Central memory CD4-positive, alpha-beta T cell (primary cell): Measurements from ENCODE around the gene IL27RA.

ENCODE experiments used
- DNase-seq: peaks from one replicate; pipeline ENCODE4 v3.0.0; 2022

IL27RA gene

GRCh38 chr19:14059652-14060155 lies 28.1 kb downstream of the IL27RA start:
- DNase-seq = no peak

- no peak for DNase-seq
These were observed 29.7 kb downstream of the IL27RA start for GRCh38 chr19:14061081-14061749.

DNA sequence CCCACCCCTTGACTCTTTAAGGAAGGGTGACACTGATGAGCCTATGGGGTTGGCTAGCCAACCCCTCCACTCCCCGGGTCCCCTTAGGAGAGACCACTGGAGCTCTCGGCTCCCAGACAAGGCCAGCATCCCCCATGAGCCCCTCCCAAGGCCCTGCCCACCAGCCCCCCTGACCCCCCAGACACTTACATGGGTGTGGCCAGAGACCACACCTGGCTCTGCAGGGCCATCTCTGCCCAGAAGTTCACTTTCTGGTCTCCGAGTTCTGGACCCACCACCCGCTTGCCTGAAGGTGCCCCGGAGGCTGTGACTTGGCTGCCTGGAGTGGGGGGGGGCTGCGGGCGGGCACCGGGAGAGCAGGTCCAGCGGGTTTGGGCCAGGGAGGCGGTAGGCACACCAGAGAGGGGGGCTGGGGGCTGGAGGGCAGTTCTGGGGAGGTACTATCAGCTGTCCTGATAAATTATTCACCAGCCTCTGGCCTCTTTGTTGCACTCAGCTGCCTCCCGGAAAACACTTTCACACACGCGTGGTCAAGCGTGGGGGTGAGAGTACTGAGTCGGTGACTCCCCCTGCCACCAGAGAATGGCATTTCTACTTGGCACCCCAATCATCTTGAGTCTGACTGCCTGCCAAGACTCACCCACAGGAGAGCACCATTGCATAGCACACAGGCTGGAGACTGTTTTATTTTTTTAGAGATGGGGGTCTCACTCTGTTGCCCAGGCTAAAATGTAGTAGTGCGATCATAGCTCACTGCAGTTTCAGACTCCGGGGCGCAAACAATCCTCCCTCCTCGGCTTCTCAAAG lies 30.4 kb downstream of the IL27RA start, which contains the start of gene PALM3:
PALM3 (minus strand) TSS at position 326 of the 807 bp plus-strand sequence; CDS start at position 230, 96 bp downstream.
- no peak for DNase-seq

DNA sequence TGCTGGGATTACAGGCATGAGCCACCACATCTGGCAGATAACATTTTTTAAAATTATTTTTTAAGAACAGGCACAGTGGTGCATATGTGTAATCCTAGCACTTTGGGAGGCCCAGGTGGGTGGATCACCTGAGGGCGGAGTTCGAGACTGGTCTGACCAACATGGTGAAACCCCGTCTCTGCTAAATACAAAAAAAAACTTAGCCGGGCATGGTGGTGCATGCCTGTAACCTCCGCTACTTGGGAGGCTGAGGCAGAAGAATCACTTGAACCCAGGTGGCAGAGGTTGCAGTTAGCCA lies 30.9 kb downstream of the IL27RA start:
- no peak for DNase-seq

- DNase-seq = no peak
These were observed 31.5 kb downstream of the IL27RA start for GRCh38 chr19:14063105-14063504.

DNA sequence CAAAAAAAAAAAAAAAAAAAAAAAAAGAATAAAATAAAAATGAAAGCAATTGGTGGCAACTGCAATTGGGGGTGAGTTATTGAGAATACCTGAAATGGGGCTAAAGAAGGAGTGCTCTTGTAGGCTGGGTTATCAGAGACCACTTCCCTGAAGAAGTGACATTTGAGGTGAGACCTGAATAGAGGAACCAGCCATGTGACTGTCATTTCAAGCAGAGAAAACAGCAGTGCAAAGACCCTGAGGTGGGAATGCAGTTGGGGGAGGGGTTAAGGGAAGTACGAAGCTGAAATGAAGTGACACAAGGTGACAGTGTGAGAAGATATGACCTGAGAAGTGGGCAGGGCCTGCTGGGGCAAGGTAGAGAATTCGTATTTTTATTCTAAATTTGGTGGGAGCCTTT lies 34.6 kb downstream of the IL27RA start:
- DNase-seq = no peak

DNA sequence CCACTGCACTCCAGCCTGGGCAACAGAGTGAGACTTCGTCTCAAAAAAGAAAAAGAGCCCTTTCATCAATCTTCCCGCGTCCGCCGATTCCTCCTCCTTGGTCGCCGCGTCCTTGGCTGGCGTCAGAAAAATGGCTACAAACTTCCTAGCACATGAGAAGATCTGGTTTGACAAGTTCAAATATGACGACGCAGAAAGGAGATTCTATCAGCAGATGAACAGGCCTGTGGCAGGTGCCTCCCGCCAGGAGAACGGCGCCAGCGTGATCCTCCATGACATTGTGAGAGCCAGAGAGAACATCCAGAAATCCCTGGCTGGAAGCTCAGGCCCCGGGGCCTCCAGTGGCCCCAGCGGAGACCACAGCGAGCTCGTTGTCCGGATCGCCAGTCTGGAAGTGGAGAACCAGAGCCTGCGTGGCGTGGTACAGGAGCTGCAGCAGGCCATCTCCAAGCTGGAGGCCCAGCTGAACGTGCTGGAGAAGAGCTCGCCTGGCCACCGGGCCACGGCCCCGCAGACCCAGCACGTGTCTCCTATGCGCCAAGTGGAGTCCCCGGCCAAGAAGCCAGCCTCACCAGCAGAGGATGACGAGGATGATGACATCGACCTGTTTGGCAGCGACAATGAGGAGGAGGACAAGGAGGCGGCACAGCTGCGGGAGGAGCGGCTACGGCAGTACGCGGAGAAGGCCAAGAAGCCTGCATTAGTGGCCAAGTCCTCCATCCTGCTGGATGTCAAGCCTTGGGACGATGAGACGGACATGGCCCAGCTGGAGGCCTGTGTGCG lies 38.9 kb downstream of the IL27RA start:
- no peak for DNase-seq

DNA sequence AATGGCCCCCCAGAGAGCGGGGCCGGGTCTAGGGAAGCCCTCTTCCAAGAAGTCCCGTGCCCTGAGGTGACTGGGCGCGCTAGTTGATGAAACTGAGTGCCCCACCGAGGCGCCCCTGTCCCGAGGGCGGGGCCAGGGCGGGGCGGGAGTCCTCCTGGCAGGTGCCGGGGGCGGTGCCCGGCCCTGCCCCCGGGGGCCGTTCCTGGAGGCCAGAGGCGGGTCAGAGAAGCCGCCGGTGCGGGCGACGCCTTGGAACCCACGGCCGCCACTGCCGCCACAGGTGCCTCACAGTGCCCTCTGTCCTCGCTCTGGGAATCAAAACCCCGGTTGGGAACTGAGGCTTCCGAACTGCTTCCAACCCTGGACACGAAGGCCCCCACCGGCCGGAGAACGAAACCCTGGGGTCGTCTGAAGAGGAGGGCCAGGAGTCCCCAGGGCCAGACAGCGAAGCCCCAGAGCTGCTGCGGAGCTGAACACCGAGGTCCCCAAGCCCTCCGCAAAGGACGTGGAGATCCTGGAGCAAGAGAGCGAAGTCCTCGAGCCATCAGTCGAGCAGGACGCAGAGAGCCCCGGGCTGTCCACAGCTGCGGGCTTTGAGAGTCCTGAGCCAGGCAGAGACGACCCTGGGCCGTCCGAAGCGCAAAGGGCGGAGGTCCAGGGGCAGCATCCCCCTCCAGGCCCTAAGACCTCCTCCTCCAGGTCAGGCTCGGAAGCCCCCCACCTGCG lies 41.1 kb downstream of the IL27RA start, which contains the start of gene MISP3:
MISP3 (plus strand) TSS at position 252 of the 726 bp plus-strand sequence. CDS start 524 bp downstream, outside the sequence.
- DNase-seq = no peak

- DNase-seq = peak; percentile 79
These were observed 41.8 kb downstream of the IL27RA start for GRCh38 chr19:14073261-14073924.

- no peak for DNase-seq
These were observed 42.6 kb downstream of the IL27RA start for GRCh38 chr19:14073925-14074838.

DNA sequence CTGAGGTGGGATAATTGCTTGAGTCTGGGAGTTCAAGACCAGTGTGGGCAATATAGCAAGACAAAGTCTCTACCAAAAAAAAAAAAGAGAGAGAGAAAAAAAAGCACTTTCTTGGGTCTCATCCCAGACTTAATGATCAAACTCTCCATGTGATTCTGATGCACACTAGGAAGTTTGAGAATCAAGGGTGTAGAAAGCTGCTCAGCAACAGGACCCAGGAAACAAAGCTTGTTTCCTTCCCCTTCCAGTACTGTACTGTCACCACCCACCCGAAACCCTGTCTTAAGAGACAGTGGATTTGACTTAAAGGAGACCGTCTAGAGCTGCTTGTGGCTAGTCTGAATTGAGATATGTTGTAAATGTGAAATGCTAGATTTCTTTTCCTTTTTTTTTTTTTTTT lies 46.8 kb downstream of the IL27RA start:
- no peak for DNase-seq

- peak; percentile 99 for DNase-seq
These were observed 49.6 kb downstream of the IL27RA start for GRCh38 chr19:14080887-14081796.

GRCh38 chr19:14081797-14082674 lies 50.5 kb downstream of the IL27RA start:
- DNase-seq = peak; percentile 36

DNA sequence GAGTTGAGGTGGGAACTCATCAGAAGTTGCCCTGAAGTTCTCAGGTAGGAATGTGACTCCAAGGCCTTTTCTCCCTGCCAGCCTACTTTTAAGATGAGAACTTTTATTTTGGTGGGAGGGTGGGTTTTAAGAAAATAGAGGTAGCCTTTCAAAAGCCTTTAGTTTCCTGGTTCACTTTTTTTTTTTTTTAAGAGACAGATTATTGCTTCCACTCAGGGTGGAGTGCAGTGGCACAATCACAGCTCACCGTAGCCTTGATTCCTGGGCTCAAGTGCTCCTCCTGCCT lies 51.1 kb downstream of the IL27RA start:
- no peak for DNase-seq

DNA sequence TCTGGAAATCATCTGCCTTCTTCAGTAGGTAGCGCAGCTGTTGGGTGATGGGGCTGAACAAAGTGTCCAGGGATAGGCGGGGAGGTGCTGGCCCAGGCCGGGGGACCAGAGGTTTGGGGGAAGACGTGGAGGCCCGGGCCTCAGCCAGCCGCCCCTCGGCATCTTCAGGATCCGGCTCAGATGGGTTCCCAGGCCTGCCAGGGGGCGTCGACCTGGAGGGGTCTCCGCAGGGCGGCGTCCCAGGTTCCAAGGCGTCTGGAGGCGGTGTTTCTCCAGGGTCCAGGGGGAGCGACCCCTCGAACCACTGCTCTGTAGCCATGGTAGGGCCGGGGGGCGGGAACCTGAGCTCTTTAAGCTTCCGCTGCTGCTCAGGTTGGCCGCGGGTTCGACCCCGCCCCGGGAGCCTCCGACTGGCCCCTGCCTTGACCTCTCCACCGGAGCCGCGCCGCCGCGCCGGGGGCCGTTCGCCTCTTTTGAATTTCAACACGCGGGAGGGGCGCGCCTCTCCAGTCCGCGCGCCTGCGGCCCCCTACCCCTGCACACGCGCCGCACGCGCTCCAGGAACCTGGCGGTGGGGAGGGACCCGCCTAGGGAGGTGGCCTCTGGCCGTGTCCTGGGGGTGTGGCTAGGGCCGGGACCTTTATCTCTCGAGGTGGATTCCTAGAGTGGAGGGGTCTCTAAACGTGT lies 53.9 kb downstream of the IL27RA start, which contains the start of gene C19orf67:
C19orf67 (minus strand) TSS at position 475 of the 687 bp plus-strand sequence; CDS start at position 319, 156 bp downstream.
- DNase-seq = no peak

GRCh38 chr19:14086098-14086497 lies 54.5 kb downstream of the IL27RA start:
- no peak for DNase-seq

- DNase-seq = no peak
These were observed 57.3 kb downstream of the IL27RA start for GRCh38 chr19:14088634-14089411.

- DNase-seq = peak; percentile 14
These were observed 57.8 kb downstream of the IL27RA start for GRCh38 chr19:14089412-14089661.
